Right ventricle myocardium superior (tissue), 1 donor: Measurements from ENCODE around the gene LTBR. TPM values are rescaled to one million over a fixed set of nuclear protein-coding genes. Genes with fewer than 3 reads are reported as not detected.
"Not testable (repeated sequence)": the region's sequence is repeated elsewhere in the genome, so short reads cannot be mapped to it uniquely, and the experiment has no call there.

Experiments used
- ATAC-seq: fragments of 200-7000 bp; cut with Tn5 transposase; one replicate; pipeline ENCODE4 v1.9.1; 2020; ENCODE audit warnings: mild to moderate bottlenecking; ENCODE audit not compliant: poor library complexity
- DNase-seq: peaks from one replicate; pipeline ENCODE4 v3.0.0-alpha.2; 2020
- intact Hi-C: fragments of 100-400 bp; cut with DNase I; formaldehyde crosslinking; loops from one replicate; pipeline ENCODE4 v1.11.2; 2022
- total RNA-seq: library from RNA; stranded (reverse); fragmentation: NEBNext Ultra II Directional; extraction: Animal tissue kit (Norgen Biotek cat#: 25700); gene quantifications from one replicate; pipeline ENCODE4 v1.2.1, GENCODE V29; 2021
- donor health status: DM: no; HTN: yes; CAD: no; lungs with severe emphysema.

The LTBR gene
- total RNA-seq, 1 donor from 2014 or later: 23.2 TPM

GRCh38 chr12:6344101-6344660 is 39.8 kb upstream of the LTBR start:
- ATAC-seq, intact Hi-C loops, DNase-seq: not testable (repeated sequence)

DNA sequence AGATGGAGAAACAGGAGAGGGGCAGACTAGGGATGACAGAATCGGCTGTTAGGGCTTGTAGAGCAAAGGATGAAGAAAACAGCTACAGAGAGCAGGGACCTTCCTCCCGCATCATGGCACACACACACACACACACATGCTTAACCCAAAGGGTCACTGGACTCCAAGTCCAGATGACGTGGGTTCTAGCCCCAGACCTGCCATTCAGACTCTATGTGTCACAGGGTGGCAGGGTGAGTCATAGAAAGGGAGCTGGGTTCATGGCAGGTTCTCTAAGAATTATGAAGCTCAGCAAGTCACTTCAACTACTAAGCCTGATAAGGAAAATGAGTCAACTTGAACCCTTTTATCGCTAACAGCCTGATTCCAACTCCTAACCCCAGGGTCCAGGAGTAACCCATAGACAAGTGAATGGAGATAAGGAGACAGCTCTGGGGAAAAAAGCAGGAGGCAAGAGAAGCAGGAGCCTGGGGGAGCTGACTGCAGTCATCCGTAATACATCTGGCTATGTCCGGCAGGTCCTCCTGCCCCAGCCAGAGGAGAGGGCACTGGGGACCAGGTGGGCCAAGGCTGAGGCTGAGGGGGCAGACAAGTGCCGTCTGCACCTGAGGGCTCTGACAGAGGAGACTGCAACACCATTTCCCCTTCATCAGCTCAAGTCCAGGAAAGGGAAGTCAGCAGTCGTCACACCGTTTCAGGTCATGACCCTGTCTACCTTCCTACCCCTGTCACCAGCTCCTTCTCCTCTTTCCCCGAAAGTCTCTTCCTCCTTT is 38.5 kb upstream of the LTBR start:
- DNase-seq: no peak
- intact Hi-C loops: no loop called here
- ATAC-seq: no peak

GRCh38 chr12:6346235-6346832 is 37.6 kb upstream of the LTBR start:
- ATAC-seq: no peak
- intact Hi-C loops: no loop called here
- DNase-seq: no peak

- no peak for ATAC-seq
- no peak for DNase-seq
- intact Hi-C loops: no loop called here
These were observed 37.0 kb upstream of the LTBR start for GRCh38 chr12:6346942-6347341.

- intact Hi-C loops: no loop called here
- peak; percentile 82 for DNase-seq
These were observed 36.3 kb upstream of the LTBR start for GRCh38 chr12:6347367-6348338.

GRCh38 chr12:6351622-6352021 is 32.3 kb upstream of the LTBR start:
- no peak for DNase-seq
- intact Hi-C loops: no loop called here
- no peak for ATAC-seq

More at GRCh38 chr12:6347367-6348338, 36.3 kb upstream of the LTBR start:
- peak; percentile 71 for ATAC-seq

DNA sequence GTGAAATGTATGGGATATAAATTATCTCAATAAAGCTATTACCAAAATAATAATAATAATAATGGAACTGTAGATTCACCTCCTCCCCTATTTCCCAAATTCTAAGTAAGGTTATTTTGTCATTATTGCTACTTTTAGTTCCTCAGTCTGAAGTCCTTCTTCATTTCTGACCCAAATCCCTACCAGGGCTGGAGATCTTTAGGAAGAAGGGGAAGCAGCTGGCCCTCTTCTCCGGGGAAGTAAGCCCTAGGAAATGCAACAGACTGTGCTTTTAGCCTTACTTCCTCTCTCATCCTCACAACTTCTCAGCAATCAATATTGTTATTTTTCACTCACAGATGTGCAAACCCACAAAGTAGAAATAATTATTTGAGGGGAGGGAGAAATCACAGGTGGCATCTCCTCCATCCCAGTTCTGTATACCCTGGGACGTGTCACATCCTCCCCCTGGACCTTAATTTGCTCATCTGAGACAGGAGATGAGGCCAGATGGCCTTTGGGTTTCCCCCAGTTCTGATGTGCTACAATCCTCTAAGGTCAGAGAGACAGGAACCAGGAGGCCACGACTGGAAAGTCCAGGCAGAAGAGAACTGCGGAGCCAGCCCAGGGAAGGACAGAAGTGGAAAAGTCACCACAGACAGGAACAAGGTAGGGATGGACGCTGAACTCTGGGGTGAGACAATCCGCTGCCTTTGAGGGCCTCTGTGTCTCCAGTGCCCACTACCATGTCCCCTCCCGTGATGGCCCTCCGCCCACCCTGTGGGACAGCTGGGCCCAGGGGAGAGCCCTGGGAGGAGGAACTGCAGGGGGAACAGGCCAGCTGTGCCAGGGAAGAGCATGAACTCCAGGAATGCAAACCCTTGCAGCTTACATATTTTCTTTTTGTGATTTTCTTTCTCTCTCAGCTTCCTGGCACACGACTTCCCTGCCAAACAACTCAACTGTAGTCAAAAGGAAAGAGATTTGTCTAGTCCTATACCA is 31.5 kb upstream of the LTBR start:
- DNase-seq (no peak), ATAC-seq (peak; percentile 49)
- intact Hi-C loops: no loop called here

GRCh38 chr12:6354495-6355393 is 29.2 kb upstream of the LTBR start:
- ATAC-seq: no peak
- no peak for DNase-seq
- intact Hi-C loops: no loop called here

- intact Hi-C loops: no loop called here
These were observed 28.2 kb upstream of the LTBR start for GRCh38 chr12:6355491-6356373.

DNA sequence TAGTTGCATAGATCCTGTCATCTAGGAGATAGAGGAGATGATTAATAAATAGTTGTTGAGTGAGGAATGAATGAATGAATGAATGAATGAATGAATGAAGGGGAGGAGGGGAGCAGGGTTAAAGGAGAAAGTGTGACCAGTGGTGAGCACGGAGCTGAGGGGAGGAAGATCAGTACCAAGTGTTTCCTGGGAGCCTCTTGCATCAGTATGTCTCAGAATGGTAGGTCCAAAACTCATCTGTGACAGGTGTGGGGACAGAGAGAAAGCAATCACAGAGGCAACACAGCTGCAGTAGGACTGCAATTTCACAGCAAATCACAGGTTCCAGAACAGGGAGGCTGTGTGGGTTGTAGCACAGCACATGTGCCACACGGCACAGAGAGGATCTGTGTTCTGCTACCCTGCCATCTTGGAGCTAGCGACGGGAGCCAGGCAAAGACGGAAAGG is 27.6 kb upstream of the LTBR start:
- DNase-seq (no peak), ATAC-seq (no peak)
- intact Hi-C loops: no loop called here

More at GRCh38 chr12:6355491-6356373, 28.2 kb upstream of the LTBR start:
- DNase-seq (no peak), ATAC-seq (no peak)

GRCh38 chr12:6358881-6359280 is 25.1 kb upstream of the LTBR start:
- intact Hi-C loops: no loop called here
- ATAC-seq (no peak), DNase-seq (no peak)

- ATAC-seq (no peak), DNase-seq (no peak)
- intact Hi-C loops: no loop called here
These were observed 23.8 kb upstream of the LTBR start for GRCh38 chr12:6360080-6360571.

DNA sequence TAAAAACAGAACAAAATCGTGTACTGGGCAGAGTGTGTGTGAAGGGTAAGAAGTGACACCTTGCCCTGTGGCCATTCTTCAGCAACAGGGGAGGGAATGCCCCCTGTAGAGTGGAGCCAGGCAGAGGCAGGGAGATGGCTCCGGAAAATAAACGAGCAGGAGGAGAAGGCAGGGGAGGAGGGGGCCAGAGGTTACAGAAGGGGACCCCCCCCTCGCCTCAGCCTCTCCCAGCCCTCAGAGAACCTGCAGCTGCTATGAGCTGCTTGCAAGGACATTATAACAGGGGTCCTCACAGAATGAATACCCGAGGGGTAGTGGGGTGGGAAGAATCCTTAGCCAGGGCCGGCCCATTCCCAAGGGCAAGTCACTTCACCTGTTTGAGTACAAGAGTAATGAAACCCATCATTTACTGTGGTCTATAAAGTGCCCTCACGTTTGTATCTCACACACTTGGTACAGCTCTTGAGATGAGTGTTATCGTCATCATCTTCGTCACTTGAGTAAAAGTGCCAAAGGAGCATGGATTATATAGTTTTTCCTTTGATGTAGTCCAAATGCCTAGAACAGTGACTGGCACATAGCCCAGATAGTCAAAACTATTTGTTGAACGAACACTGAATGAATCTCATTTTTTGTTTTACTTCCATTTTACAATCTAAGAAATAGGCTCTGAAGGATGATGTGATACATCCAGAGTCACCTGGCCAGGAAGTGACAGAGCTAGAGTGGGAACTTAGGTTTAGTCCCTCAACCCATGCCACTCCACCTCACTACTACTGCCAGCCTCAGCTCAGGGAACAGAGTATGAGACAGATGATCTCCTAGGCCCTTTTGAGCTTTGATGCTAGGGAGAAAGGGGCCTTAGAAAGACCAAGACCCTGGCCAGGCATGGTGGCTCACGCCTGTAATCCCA is 23.1 kb upstream of the LTBR start:
- ATAC-seq (no peak), DNase-seq (no peak)
- intact Hi-C loops: no loop called here

DNA sequence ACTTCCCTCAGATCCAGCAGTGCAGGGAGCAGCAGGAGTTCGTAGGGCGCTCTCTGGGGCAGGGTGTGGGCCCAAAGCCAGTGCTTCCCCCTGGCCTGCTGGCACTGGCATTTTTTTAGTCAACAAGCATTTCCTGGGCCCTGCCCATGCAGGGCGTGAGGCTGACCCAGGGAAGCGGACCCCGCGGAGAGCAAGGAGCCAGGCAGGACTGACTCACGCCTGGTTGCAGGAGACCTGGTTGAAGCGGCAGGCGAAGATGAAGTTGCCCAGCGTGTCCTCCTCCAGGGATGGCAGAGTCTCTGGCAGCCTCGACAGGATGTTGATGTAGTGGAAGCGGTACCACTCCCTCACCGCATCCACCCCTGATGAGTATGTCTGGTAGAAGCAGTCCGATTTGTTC is 22.1 kb upstream of the LTBR start:
- DNase-seq (peak; percentile 82), ATAC-seq (peak; percentile 50)
- intact Hi-C loops: no loop called here

- DNase-seq (no peak), ATAC-seq (no peak)
These were observed 21.6 kb upstream of the LTBR start for GRCh38 chr12:6362403-6362802.

More at GRCh38 chr12:6362403-6362802, 21.6 kb upstream of the LTBR start:
- intact Hi-C loops: no loop called here
